Endothelial cell (in vitro differentiated cells): Measurements from ENCODE around the gene SEPTIN1. TPM values are rescaled to one million over a fixed set of nuclear protein-coding genes. Genes with fewer than 3 reads are reported as not detected.

Experiments used
- total RNA-seq: library from RNA; stranded (reverse); fragmentation: NEBNext Ultra II Directional; extraction: Animal tissue kit (Norgen Biotek cat#: 25700); gene quantifications from one replicate; pipeline ENCODE4 v1.2.1, GENCODE V29; 2021; ENCODE audit not compliant: unreplicated experiment

SEPTIN1 gene
- total RNA-seq, 1 donor from 2014 or later, result 1.6 TPM

Other genes with a start within 250 kb of the SEPTIN1 start
- 24.9 TPM for gene CORO1A, start 199.0 kb downstream of the SEPTIN1 start, total RNA-seq
- gene BOLA2B, start 188.9 kb downstream of the SEPTIN1 start, total RNA-seq, result 70.6 TPM
- gene SLX1A, start 188.7 kb downstream of the SEPTIN1 start, total RNA-seq, result 61.0 TPM
- 17.9 TPM for gene SULT1A3, start 183.3 kb downstream of the SEPTIN1 start, total RNA-seq
- 10.7 TPM for gene NPIPB13, start 134.1 kb downstream of the SEPTIN1 start, total RNA-seq
- 77.2 TPM for gene CD2BP2, start 27.3 kb downstream of the SEPTIN1 start, total RNA-seq
- gene TBC1D10B, start 12.1 kb downstream of the SEPTIN1 start, total RNA-seq, result 62.4 TPM
- 0.85 TPM for gene MYL11, start 7.8 kb downstream of the SEPTIN1 start, total RNA-seq
- 40.4 TPM for gene ZNF48, start 12.9 kb upstream of the SEPTIN1 start, total RNA-seq
- gene ZNF771, start 25.0 kb upstream of the SEPTIN1 start, total RNA-seq, result 16.3 TPM
- gene DCTPP1, start 47.5 kb upstream of the SEPTIN1 start, total RNA-seq, result 61.1 TPM
- gene SEPHS2, start 63.3 kb upstream of the SEPTIN1 start, total RNA-seq, result 43.1 TPM
- gene ITGAL, start 90.2 kb upstream of the SEPTIN1 start, total RNA-seq, result not detected
- gene ZNF768, start 144.0 kb upstream of the SEPTIN1 start, total RNA-seq, result 31.4 TPM
- 9.7 TPM for gene ZNF747, start 152.3 kb upstream of the SEPTIN1 start, total RNA-seq
- gene ZNF764, start 175.8 kb upstream of the SEPTIN1 start, total RNA-seq, result 13.8 TPM
- 9.6 TPM for gene ZNF688, start 189.2 kb upstream of the SEPTIN1 start, total RNA-seq
- 33.5 TPM for gene ZNF785, start 203.1 kb upstream of the SEPTIN1 start, total RNA-seq
- gene ZNF689, start 227.8 kb upstream of the SEPTIN1 start, total RNA-seq, result 12.0 TPM